Stimulated activated CD4-positive, alpha-beta T cell treated with anti-CD3 and anti-CD28 coated beads, TNF-alpha, amount 100 ng/mL, for 1 hour (primary cell): Measurements from ENCODE around the gene FBLN2.

Experiments
- DNase-seq, 3 donors: peaks; one replicate each; pipeline ENCODE4 v3.0.0-alpha.2; 2020; ENCODE audit warnings: low read depth in 3 of 3, low spot score in 1 of 3

FBLN2 gene

GRCh38 chr3:13638927-13639326 lies 90.0 kb downstream of the FBLN2 start:
- no peak for DNase-seq

GRCh38 chr3:13642597-13642996 lies 93.7 kb downstream of the FBLN2 start:
- DNase-seq: no peak

GRCh38 chr3:13644341-13645117 lies 95.6 kb downstream of the FBLN2 start:
- DNase-seq: no peak

GRCh38 chr3:13645801-13646637 lies 97.1 kb downstream of the FBLN2 start:
- DNase-seq: no peak

GRCh38 chr3:13647298-13648059 lies 98.6 kb downstream of the FBLN2 start:
- no peak for DNase-seq

GRCh38 chr3:13648060-13649001 lies 99.4 kb downstream of the FBLN2 start:
- peak; percentile 44 to 68 (median 53) for DNase-seq

- peak; percentile 28 to 74 (median 56) for DNase-seq
Observed at GRCh38 chr3:13650210-13651056, 101.5 kb downstream of the FBLN2 start.

GRCh38 chr3:13651057-13651400 lies 102.1 kb downstream of the FBLN2 start:
- no peak for DNase-seq

- no peak for DNase-seq
Observed at GRCh38 chr3:13651775-13652428, 103.0 kb downstream of the FBLN2 start.

- no peak for DNase-seq
Observed at GRCh38 chr3:13652728-13653127, 103.8 kb downstream of the FBLN2 start.

- no peak for DNase-seq
Observed at GRCh38 chr3:13653631-13654279, 104.8 kb downstream of the FBLN2 start.

- DNase-seq: no peak
Observed at GRCh38 chr3:13654330-13655060, 105.6 kb downstream of the FBLN2 start.

- DNase-seq: peak in 1 of 3 donors; percentile 26
Observed at GRCh38 chr3:13655061-13655913, 106.4 kb downstream of the FBLN2 start.

GRCh38 chr3:13656584-13657301 lies 107.8 kb downstream of the FBLN2 start:
- DNase-seq: no peak

- peak; percentile 18 to 57 (median 50) for DNase-seq
Observed at GRCh38 chr3:13657660-13658435, 108.9 kb downstream of the FBLN2 start.

- DNase-seq: no peak
Observed at GRCh38 chr3:13658681-13659080, 109.8 kb downstream of the FBLN2 start.
